ENCODE data around the gene NUTM1. TPM values are rescaled to one million over a fixed set of nuclear protein-coding genes. Genes with fewer than 3 reads are reported as not detected.
A peak's percentile ranks its signal among the peaks of the same experiment; 100 is the strongest.

Gene NUTM1
- polyA plus RNA-seq (2013, experiment 1 of 2; ENCODE audit: insufficient read length): not detected
- not detected for polyA plus RNA-seq (2013, experiment 2 of 2; ENCODE audit: insufficient read length)

DNA sequence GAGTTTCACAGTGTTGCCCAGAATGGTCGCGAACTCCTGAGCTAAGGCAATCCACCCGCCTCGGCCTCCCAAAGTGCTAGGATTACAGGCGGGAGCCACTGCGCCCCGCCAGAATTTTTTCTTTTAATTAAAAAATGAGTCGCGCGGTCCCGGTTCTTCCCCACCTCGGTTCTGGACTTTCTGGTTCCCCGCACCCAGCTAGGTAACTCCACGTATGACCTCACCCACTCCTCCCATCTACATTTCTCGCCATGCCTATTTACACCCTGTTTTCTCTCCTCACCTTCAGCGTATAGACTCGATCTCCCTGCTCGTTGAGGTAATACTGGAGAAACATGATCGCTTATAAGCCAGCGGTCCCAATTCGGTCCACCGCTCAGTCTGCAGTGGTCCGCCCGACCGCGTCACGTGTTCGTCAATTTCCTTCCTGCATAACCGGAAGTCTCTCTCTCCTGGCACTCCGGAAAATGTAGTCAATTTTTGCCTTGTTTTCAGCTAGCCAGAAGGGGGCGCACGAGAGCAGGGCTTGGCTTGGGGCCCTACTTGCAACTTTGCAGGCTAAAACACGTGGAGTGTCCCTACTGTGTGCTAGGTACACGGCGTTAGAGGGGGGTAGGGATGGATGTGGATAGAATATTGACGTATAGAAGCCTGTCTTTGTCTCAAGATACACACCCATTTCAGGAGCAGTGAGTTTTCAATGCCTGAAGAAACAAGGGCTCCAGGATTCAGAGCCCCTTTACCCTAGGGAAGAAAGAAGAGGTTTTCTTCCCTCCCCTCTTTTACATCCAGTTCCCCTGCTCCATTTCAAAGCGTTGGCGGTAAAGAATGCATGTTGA is at the start of gene NUTM1, which contains the start of gene NOP10:
Gene NUTM1 (plus strand): TSS at position 579 of the 839 bp plus-strand sequence. CDS start 382 bp downstream, outside the sequence.
Gene NOP10 (minus strand): TSS at position 400 of the 839 bp plus-strand sequence. CDS start 63 bp downstream, at position 337.
- peak; percentile 90 for DNase-seq

GRCh38 chr15:34297059-34297458 is 46.1 kb upstream of the NUTM1 start:
- peak; percentile 72 for DNase-seq

GRCh38 chr15:34301058-34301457 is 42.1 kb upstream of the NUTM1 start:
- DNase-seq: no peak

- peak; percentile 91 for DNase-seq
These were observed 38.5 kb upstream of the NUTM1 start for GRCh38 chr15:34304613-34305012.

DNA sequence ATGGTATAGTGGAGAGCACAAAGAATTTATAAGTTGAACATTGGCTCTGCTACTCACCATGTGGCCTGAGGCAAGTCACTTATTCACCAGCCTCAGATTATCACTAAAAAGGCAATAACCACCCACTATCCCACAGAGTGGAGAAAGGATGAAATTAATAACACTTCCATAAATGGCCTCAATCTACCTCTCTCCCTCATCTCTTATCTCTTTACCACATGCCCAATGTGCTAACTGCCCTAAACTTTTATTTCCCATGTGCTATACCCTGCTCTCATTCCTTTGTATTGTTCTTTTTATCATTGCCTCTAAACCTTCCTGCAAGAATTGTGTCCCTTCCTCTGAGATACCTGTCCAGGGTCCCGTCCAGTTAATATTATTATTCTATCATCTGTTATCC is 31.6 kb upstream of the NUTM1 start:
- DNase-seq: no peak

DNA sequence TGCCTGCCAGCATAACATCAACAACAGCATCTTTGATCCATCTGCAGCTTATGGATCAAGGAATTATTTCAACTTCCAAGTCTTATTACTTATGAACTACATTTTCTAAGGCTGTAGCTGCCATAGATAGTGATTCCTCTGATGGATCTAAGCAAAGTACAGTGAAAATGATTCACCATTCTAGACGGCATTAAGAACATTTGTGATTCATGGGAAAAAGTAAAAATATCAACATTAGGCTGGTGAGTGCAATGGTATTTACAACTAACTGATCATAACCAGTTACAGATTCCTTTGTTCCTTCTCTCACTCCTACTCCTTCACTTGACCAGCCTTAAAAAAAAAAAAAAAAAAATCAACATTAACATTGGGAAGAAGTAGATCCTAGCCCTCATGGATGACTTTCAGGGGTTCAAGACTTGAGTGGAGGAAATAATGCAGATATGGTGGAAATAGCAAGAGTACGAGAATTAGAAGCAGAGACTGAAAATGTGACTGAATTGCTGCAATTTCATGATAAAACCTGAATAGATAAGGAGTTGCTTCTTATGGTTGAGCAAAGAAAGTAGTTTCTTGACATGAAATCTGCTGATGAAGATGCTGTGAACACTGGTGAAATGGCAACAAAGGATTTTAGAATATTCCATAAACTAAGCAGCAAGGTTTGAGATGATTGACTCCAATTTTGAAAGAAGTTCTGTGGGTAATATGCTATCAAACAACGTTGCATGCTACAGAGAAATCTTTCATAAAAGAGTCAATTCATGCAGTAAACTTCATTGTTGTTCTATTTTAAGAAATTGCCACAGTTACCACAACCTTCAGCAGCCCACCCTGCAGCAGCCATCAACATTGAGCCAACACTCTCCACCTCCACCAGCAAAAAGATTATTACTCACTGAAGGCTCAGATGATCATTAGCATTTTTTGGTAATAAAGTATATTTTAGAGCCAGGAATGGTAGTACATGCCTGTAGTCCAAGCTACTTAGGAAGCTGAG is 28.3 kb upstream of the NUTM1 start:
- peak; percentile 52 for DNase-seq

- DNase-seq: peak; percentile 72
These were observed 24.6 kb upstream of the NUTM1 start for GRCh38 chr15:34318277-34319079.

DNA sequence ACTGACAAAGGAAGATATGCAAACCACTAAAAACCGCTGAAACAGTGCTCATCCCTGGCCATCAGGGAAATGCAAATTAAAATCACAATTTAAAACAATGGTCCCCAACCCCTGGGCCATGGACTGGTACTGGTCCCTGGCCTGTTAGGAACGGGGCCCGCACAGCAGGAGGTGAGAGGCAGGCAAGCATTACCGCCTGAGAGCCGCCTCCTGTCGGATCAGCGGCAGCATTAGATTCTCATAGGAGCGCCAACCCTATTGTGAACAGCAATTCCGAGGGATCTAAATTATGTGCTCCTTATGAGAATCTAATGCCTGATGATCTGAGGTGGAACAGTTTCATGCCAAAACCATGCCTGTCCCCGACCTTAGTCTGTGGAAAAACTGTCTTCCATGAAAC is 19.9 kb upstream of the NUTM1 start:
- no peak for DNase-seq

DNA sequence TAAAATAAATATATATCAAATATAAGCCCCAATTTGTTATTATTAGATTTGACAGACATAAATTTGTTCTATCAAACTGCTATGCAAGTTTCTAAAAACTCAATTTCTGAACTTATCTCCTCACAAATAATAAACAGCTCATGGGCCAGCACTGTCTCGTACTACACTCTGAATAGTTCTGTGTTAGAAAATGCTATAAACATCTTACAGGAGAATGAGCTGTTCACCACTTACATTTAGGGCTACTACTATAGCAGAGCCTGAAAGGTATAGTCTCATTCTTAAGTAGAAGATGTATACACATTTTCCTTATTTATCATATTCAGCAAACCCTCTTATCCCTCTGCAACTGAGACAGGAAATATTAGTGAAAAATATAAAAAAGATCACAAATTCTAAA is 18.2 kb upstream of the NUTM1 start:
- DNase-seq: no peak

- no peak for DNase-seq
These were observed 17.7 kb upstream of the NUTM1 start for GRCh38 chr15:34325368-34325767.

DNA sequence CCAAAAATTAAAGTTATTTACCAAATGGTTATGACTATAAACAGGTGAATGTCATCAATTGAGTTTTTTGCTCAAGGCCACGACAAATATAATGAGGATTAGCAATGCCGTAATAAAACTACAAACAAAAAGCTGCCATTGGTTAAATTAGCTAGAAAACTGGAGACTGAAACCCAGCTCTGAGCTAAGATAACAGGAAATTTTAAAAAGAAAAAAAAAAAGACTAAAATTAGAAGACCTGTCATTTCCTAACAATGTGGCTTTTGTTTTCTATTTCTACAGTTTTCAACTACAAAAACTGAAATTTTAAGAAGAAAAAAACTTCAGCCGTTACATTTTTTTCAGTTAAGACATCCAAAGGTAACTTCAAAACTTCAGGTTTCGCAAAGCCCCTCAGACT is 15.2 kb upstream of the NUTM1 start:
- DNase-seq: no peak

GRCh38 chr15:34329006-34329405 is 14.1 kb upstream of the NUTM1 start:
- no peak for DNase-seq

GRCh38 chr15:34330279-34330678 is 12.8 kb upstream of the NUTM1 start:
- no peak for DNase-seq

- no peak for DNase-seq
These were observed 11.3 kb upstream of the NUTM1 start for GRCh38 chr15:34331809-34332208.

- DNase-seq: no peak
These were observed 10.5 kb upstream of the NUTM1 start for GRCh38 chr15:34332553-34333120.

GRCh38 chr15:34334672-34335071 is 8.4 kb upstream of the NUTM1 start:
- DNase-seq: no peak

DNA sequence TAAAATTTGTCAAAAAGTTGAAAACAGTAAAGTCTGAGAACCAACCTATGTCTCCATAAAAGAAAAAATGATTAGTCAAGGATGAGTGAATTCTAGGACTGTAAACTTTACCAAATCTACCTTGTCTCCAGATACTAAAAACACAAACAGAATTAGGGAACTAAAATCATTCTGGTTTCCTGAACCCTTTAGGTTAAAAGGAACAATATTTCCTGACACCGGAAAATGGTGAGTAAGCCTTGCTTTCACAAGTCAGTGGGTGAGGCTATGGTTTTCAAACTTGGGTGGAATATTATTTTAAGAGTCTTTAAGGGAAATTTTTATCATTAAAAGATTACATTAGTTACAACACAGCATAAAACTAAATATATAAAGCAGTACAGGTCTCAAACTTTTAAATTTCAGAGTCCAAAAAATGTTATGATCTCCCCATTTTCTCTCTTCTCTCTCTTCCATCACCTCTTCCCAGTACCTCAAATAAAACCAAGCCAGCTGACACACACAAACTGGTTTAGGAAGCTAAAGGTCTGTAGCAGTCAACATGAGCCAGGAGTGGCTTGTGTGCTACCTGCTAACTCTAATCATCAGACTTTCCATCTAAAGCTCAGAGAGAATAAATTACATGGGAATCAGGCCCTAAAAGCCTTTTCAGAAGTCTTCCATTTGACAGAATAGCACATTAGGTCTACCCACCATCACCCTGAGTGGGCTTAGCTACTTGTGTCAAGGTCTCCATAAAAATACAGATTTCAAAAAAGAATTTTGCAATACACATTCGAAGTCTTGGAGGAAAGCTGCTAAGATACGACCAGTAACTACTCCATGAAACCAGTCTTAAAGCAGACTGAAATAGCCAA is 7.7 kb upstream of the NUTM1 start:
- no peak for DNase-seq

- no peak for DNase-seq
These were observed 6.7 kb upstream of the NUTM1 start for GRCh38 chr15:34336231-34336990.

DNA sequence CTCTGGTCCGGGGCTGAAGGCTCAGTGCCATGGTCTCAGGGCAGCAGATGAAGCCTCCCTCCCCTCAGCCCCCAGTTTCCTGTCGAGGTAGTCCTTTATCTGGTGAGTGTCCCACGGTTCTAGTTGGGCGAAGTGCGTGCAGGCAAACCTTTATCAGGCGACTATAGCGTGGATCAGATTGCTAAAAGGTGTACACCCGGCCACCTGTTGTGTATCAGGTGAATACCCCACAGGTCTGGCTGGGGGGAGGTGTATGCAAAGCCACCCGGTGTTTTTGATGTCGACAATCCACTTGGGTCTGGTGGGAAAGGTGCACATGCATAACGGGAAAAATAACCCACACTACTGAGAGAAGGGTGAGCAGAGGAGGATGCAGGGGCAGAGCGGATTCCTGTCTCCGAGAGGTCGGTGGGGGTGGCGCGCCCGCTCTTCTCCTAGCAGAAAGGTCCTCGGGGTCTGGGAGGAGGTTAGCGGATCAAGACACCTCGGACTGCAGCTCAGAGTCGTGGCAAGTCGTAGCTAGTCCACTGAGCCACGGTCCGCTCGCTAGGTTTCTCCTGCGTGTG is 6.0 kb upstream of the NUTM1 start:
- DNase-seq: no peak

Measured in fibroblast of skin of back (primary cell).